IPS-18c (cell line): Measurements from ENCODE around the gene CEP295NL.
"Not testable (repeated sequence)": the region's sequence is repeated elsewhere in the genome, so short reads cannot be mapped to it uniquely, and the experiment has no call there.

Source experiments
- H3K4me3 ChIP-seq: 2 replicates; pipeline ENCODE4 v1.7.0; 2013; ENCODE audit warnings: low read depth, mild to moderate bottlenecking, low read length, moderate library complexity; ENCODE audit not compliant: insufficient read depth
- H3K9me3 ChIP-seq: one replicate; pipeline ENCODE4 v1.6.1; 2013; ENCODE audit warnings: mild to moderate bottlenecking, low read length, moderate library complexity; ENCODE audit not compliant: control insufficient read depth, insufficient read depth

CEP295NL gene

DNA sequence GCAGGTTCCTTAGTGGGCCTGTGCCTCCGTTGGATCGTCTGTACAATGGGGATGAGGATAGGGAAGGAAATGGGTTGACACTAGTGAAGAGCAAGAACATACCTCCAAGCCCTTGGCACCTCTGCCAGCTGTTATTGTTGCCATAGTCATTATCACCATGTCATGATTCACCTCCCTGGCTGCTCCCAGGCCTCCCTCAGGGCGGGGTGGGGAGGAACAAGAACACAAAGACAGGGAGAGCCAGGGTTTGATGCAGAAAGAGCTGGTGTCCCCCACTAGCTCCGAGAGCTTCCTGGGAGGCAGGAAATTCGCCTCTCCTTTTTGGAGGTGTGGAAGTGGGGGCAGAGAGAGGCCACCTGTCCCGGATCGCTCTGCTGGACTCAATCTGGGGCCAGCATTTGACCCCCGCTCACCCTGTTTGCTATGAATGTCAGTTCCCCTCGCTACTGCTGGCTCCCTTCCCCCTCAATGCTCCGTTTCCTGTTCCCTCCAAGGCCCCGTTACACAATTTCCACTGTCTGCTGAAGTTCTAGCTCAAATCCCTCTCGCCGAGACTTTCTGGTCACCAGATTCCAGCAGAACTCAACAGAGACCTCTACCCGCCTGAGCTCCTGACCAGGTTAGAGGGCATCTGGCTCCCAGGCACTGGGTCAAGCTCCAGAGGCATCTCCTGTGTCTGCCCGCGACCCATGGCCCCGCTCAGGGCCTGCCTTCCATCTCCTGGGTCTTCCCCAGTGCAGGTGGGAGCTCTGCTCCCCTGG is 13.1 kb upstream of the CEP295NL start:
- no peak overlapping the region for H3K4me3 ChIP-seq
- no peaks in the 10 kb centered on the region for H3K9me3 ChIP-seq

GRCh38 chr17:78913115-78913514 is 10.1 kb upstream of the CEP295NL start:
- Histone ChIP-seq H3K4me3 (no peak overlapping the region), H3K9me3 (no peaks in the 10 kb centered on the region)

DNA sequence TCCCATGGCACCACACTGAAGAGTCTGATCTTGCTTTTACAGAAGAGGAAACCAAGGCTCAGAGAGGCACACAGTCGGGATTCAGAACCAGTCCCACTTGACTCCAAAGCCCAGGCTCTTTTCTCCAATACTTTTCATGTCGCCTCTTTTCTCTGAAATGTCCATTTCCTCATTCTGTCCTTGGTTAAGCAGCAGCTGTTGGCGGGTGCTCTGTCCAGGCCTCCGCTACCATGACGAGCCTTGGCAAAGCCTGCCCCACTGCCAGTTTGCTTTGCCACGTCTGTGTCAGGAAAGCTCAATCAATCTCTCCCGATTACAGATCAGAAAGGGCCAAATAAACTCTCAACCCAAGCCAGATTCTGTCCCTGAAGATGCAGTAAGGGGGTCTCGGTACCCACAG is 9.1 kb upstream of the CEP295NL start:
- Histone ChIP-seq H3K9me3 (no peaks in the 10 kb centered on the region), H3K4me3 (no peak overlapping the region)

- H3K4me3 ChIP-seq, H3K9me3 ChIP-seq: not testable (repeated sequence)
Observed at GRCh38 chr17:78911543-78911942, 8.5 kb upstream of the CEP295NL start.

- Histone ChIP-seq H3K9me3 (no peaks in the 10 kb centered on the region), H3K4me3 (no peak overlapping the region)
Observed at GRCh38 chr17:78910497-78911284, 7.7 kb upstream of the CEP295NL start.

DNA sequence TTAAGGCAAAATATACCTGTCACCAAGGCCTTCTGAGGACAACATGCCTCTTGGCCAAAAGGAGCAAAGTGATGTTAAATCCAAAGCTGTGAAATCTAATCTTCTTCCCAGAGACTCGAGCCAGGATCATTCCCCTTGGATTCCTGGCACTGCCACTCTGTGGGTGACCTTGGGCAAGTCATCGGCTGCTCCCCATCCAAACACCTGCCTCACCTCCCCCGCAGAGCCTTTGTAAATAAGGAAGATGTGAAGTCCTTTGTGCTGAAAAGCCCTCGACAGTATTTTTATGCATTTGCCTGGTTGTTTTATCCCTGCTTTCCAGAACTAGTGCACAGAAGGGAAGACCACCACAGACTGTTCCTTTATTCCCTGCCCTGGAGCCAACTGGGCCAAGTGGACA is 5.4 kb upstream of the CEP295NL start:
- Histone ChIP-seq H3K9me3 (no peaks in the 10 kb centered on the region), H3K4me3 (no peak overlapping the region)

DNA sequence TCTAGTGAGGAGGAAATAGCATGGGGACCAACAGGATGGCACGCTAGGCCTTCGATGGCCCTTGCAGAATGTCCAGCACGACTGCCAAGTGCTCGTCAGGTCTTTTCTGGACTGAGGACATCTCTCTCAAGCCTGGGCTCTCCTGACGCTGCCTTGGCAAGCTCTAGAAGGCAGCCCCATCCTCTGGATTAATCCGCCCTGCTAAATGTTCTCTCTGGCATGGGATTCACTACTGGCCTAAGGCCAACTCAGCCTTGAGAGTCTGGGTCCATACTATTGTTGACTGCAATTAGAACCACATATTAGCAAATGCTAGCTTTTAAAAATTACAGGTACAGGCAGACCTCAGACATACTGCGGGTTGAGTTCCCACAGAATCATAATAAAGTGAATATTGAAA is 2.5 kb upstream of the CEP295NL start:
- Histone ChIP-seq H3K4me3 (no peak overlapping the region), H3K9me3 (no peaks in the 10 kb centered on the region)

DNA sequence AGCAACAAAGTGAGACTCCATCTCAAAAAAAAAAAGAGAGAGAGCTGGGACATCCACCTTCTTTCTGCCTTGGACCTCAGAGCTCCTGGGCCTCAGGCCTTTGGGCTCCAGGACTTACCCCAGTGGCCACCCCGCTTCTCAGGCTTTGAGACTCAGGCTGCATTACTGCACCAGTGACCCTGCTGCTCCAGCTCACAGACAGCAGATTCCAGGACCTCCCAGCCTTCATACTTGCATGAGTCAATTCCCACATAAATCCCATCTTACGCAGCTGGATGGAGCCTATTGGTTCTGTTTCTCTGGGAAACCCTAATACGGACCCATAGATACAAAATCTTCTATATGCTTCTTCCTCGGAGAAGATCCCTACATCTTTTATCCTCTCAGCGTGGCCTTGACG is 2.1 kb upstream of the CEP295NL start:
- Histone ChIP-seq H3K9me3 (no peaks in the 10 kb centered on the region), H3K4me3 (no peak overlapping the region)

GRCh38 chr17:78904371-78904770 is 1.4 kb upstream of the CEP295NL start:
- Histone ChIP-seq H3K4me3 (no peak overlapping the region), H3K9me3 (no peaks in the 10 kb centered on the region)

DNA sequence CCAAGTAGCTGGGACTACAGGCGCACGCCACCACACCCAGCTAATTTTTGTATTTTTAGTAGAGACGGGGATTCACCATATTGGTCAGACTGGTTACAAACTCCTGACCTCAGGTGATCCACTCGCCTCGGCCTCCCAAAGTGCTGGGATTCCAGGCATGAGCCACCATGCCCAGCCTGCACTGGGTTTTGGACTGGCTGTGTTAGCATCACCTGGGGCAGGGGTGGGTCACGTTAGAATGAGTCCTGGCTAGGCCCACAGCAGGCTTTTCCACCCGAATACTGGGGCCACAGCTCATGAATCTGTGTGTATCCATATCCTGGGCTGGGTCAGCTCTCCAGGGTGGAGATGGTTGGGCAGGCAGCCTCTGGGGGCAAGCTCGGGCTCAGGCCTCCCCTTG is 770 bp downstream of the CEP295NL start:
- not testable (repeated sequence) for H3K4me3 ChIP-seq, H3K9me3 ChIP-seq

- H3K9me3 ChIP-seq, result no peaks in the 10 kb centered on the region
- no peak overlapping the region for H3K4me3 ChIP-seq
Observed at GRCh38 chr17:78901806-78902205, 1.2 kb downstream of the CEP295NL start.

DNA sequence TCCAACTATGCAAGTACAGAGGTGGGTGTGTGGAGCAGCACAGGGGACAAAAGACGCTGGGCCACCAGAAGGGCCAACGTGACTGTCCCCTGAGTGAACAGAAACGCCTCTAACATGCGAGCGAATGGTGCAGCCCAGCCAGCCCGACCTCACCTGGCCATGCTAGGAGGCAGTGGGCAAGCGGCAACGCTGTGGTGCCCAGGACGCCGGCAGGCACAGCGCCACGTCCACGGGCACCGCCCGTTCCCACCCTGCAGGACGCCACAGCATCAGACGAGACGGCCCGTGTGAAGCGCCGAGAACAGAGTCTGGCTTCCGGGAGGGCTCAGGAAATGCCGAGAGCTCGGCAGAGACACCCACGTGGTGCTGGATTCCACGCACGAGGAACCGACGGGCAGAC is 2.2 kb downstream of the CEP295NL start:
- Histone ChIP-seq H3K4me3 (no peak overlapping the region), H3K9me3 (no peaks in the 10 kb centered on the region)

GRCh38 chr17:78899361-78900260 is 3.4 kb downstream of the CEP295NL start:
- peak overlapping the region; percentile 20; the same call in 1 of the 2 replicates for H3K4me3 ChIP-seq
- H3K9me3 ChIP-seq, result no peaks in the 10 kb centered on the region

- no peaks in the 10 kb centered on the region for H3K9me3 ChIP-seq
- no peak overlapping the region for H3K4me3 ChIP-seq
Observed at GRCh38 chr17:78898947-78899346, 4.1 kb downstream of the CEP295NL start.

DNA sequence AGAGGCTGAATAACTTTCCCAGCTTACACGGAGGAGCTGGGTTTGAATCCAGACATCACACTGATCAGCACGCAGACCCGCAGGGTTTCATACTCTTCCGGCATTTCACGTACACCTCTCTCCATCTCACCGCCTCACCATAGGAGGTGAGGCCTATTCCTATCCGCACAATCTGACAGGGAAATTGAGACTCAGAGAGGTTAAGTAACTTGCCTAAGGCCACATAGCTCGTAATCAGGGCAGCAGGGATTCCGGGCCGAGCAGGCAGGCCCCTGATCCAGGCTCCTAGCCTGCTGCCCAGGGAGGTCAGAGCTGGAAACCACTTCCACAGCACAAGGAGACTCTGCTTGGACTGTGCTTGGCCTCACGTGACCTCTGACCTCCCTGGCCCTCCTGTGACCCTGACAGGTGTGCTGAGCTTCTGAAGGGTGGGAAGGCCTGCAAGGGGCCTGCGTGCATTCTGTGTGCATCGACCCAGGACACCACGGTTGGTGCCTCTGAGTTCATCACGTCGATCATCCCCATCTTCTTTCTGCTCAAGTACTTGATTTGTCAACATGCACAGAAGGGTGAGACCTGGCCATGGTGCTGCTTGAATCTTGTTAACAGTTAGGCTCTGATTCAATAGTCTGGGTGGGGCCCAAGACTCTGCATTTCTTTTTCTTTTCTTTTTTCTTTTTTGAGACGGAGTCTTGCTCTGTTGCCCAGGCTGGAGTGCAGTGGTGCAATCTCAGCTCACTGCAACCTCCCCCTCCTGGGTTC is 4.7 kb downstream of the CEP295NL start:
- Histone ChIP-seq H3K9me3 (no peaks in the 10 kb centered on the region), H3K4me3 (no peak overlapping the region)

DNA sequence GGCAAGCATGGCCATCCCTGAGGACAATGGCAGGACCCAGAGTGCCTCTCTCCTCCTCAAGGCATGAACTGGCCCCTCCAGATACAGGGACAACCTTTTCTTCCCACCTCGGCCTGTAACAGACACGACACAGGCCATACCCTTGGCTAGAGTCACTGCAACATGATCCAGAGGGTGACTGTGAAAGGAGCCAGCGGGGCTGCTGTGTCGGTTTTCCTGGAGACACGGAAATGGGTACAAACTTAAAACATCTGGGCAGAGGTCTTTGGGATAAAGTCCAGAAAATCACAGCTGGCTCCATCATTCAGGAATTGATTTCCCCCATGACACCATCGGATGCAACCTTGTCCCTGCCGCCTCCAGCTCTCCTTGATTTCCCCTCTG is 5.3 kb downstream of the CEP295NL start:
- Histone ChIP-seq H3K4me3 (no peak overlapping the region), H3K9me3 (no peaks in the 10 kb centered on the region)
